A673 (cell line): ENCODE results near the gene MVP. TPM values are rescaled to one million over a fixed set of nuclear protein-coding genes. Genes with fewer than 3 reads are reported as not detected.

ENCODE experiments used
- BruUV-seq: library from RNA; stranded (reverse); fragments of 400-500 nt; replicated peaks from 2 replicates; lab custom pipeline; 2021; lab: Mats Ljungman, UMichigan
- CTCF ChIA-PET: fragments of 300-600 bp; sonication (Branson Sonifier 250); formaldehyde crosslinking; loops from one replicate; lab custom pipeline; 2022; ENCODE audit warnings: antibody characterized with exemption; lab: Charles Lee
- POLR2A ChIA-PET: fragments of 300-600 bp; sonication (Branson Sonifier 250); formaldehyde crosslinking; loops from one replicate; lab custom pipeline; 2022; ENCODE audit warnings: antibody characterized with exemption; ENCODE audit not compliant: low non-redundant PET; lab: Charles Lee
- DNase-seq: peaks from one replicate; pipeline ENCODE4 v3.0.0-alpha.2; 2015; ENCODE audit warnings: low spot score
- H3K27ac ChIP-seq: fragments of 200-600 bp; sonication (generic); 2 replicates; pipeline ENCODE4 v1.5.1; 2016; ENCODE audit warnings: mixed run types, low read depth, mild to moderate bottlenecking, mixed read lengths, antibody characterized with exemption, low read length; ENCODE audit not compliant: poor library complexity, severe bottlenecking
- H3K27me3 ChIP-seq: fragments of 200-600 bp; sonication (generic); replicated peaks from 2 replicates; pipeline ENCODE4 v1.6.1; 2017; ENCODE audit warnings: mixed run types, low read depth, mild to moderate bottlenecking, mixed read lengths, antibody characterized with exemption, low read length; ENCODE audit not compliant: insufficient read depth, poor library complexity
- H3K36me3 ChIP-seq: fragments of 200-600 bp; sonication (generic); 2 replicates; pipeline ENCODE4 v1.6.1; 2016; ENCODE audit warnings: mixed run types, mild to moderate bottlenecking, mixed read lengths, antibody characterized with exemption, low read length; ENCODE audit not compliant: insufficient read depth, poor library complexity, severe bottlenecking
- H3K4me1 ChIP-seq: fragments of 200-600 bp; sonication (generic); 2 replicates; pipeline ENCODE4 v1.6.1; 2017; ENCODE audit warnings: mixed run types, mild to moderate bottlenecking, mixed read lengths, antibody characterized with exemption, low read length; ENCODE audit not compliant: insufficient read depth, poor library complexity, severe bottlenecking
- H3K4me3 ChIP-seq: fragments of 200-600 bp; sonication (generic); 2 replicates; pipeline ENCODE4 v1.5.1; 2016; ENCODE audit warnings: low read depth, mixed run types, mild to moderate bottlenecking, mixed read lengths, low read length; ENCODE audit not compliant: poor library complexity, severe bottlenecking
- H3K9me3 ChIP-seq: fragments of 200-600 bp; sonication (generic); 2 replicates; pipeline ENCODE4 v1.6.1; 2016; ENCODE audit warnings: mixed run types, low read depth, mild to moderate bottlenecking, mixed read lengths, antibody characterized with exemption, low read length; ENCODE audit not compliant: poor library complexity, severe bottlenecking
- EZH2 ChIP-seq: fragments of 200-600 bp; sonication (generic); IDR thresholded peaks from 2 replicates; pipeline ENCODE4 v1.6.1; 2017; ENCODE audit warnings: borderline replicate concordance, low read depth, mild to moderate bottlenecking, mixed read lengths, antibody characterized with exemption, low read length; ENCODE audit not compliant: poor library complexity, severe bottlenecking
- intact Hi-C: fragments of 100-400 bp; cut with micrococcal nuclease; formaldehyde crosslinking; loops from one replicate; pipeline ENCODE4 v1.10.0; 2022; ENCODE audit not compliant: unreplicated experiment
- total RNA-seq: library from RNA; stranded (reverse); gene quantifications from 2 replicates; pipeline ENCODE4 v1.2.3, GENCODE V29; 2021
- TF ChIP-seq, protein P1 (sequence below): fragments of 300-800, 200-600 bp; sonication (generic); conservative IDR thresholded peaks from 2 replicates; pipeline ENCODE4 v1.5.1; 2017; ENCODE audit warnings: low read depth, mild to moderate bottlenecking, antibody characterized with exemption, low read length, moderate library complexity, mixed read lengths

The MVP gene
- total RNA-seq, 1 experiment from 2014 or later: 5.6 TPM

DNA sequence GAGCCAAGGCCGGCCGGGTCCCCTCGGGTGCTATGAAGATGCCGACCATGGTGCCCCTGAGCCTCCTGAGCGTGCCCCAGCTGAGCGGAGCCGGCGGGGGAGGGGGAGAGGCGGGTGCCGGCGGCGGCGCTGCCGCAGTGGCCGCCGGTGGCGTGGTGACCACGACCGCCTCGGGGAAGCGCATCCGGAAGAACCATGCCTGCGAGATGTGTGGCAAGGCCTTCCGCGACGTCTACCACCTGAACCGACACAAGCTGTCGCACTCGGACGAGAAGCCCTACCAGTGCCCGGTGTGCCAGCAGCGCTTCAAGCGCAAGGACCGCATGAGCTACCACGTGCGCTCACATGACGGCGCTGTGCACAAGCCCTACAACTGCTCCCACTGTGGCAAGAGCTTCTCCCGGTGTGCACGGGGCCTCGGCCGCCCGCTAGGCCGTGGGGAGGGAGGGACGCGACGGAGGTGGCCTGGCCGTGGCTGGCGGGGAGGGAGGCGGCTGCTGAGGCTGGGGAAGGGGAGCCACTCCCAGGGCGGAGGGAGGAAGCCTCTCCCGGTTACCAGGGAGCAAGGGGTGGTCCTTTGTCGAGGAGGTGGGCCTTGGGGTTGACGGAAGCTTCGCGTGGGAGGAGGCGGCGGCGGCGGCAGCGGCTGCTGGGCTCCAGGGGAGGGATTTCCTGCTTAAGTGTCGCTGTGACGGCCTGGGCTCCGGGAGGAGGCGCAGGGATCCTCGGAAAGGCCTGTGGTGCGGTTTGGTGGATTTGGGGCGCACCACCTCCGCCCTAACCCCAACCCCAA is 12.6 kb upstream of the MVP start:
- POLR2A ChIA-PET: interaction anchor here (0.6 kb wide), 1 partner anchor 225 kb away, joined by 17 read pairs; no protein-coding TSS in a partner anchor

DNA sequence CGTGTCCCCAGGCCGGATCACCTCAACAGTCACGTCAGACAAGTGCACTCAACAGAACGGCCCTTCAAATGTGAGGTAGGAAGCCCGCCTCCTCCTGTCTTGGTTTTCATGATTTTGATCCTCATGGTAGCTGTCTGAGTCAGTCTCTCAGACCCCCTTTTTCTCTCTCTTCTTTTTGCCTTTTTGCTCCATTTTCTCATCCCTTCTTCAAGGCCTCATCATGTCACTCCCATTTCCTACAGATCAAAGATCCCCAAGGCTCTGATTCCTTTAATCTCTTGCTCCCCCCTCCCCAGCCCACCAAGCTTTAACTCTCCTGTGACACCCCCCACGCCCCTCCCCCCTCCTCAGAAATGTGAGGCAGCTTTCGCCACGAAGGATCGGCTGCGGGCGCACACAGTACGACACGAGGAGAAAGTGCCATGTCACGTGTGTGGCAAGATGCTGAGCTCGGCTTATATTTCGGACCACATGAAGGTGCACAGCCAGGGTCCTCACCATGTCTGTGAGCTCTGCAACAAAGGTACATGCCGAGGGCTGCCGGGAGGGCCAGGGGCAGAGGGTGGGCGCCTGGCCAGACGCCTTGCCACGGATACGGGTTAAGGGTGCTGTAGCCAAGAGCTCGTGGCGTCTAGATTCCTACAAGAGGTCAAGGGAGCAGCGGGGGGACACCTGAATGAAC is 11.9 kb upstream of the MVP start:
- Histone ChIP-seq H3K4me3 (peak overlapping the region; percentile 58), H3K27me3 (no peaks in the 10 kb centered on the region), H3K36me3 (peaks cover 37% of the 10 kb centered on the region), H3K4me1 (peaks cover 40% of the 10 kb centered on the region), H3K9me3 (no peaks in the 10 kb centered on the region), H3K27ac (peak overlapping the region; percentile 95)
- ChIA-PET POLR2A (no interaction called here), CTCF (interaction anchor here (0.9 to 2.8 kb wide), 3 partner anchors 7 to 40 kb away, joined by 3 to 22 read pairs (median 9); partner anchors contain the start of genes KIF22 and PAGR1)
- intact Hi-C loops: loop anchor here (2.0 kb wide), 1 partner anchor 212 kb away; no protein-coding TSS in a partner anchor
- BruUV-seq: no TSS peak
- no peak for DNase-seq
- no peak for TF ChIP-seq EZH2
- TF ChIP-seq, protein P1, sequence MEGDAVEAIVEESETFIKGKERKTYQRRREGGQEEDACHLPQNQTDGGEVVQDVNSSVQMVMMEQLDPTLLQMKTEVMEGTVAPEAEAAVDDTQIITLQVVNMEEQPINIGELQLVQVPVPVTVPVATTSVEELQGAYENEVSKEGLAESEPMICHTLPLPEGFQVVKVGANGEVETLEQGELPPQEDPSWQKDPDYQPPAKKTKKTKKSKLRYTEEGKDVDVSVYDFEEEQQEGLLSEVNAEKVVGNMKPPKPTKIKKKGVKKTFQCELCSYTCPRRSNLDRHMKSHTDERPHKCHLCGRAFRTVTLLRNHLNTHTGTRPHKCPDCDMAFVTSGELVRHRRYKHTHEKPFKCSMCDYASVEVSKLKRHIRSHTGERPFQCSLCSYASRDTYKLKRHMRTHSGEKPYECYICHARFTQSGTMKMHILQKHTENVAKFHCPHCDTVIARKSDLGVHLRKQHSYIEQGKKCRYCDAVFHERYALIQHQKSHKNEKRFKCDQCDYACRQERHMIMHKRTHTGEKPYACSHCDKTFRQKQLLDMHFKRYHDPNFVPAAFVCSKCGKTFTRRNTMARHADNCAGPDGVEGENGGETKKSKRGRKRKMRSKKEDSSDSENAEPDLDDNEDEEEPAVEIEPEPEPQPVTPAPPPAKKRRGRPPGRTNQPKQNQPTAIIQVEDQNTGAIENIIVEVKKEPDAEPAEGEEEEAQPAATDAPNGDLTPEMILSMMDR: no peak

More for the DNA sequence above, 12.6 kb upstream of the MVP start:
- BruUV-seq: TSS peak; percentile 26
- Histone ChIP-seq H3K27me3 (no peaks in the 10 kb centered on the region), H3K9me3 (no peaks in the 10 kb centered on the region), H3K36me3 (peaks cover 44% of the 10 kb centered on the region), H3K27ac (peak overlapping the region; percentile 95), H3K4me3 (peak overlapping the region; percentile 58), H3K4me1 (peaks cover 37% of the 10 kb centered on the region)
- CTCF ChIA-PET: interaction anchor here (0.5 to 2.8 kb wide), 5 partner anchors 8 to 212 kb away, joined by 3 to 22 read pairs (median 3); partner anchors contain the start of genes KIF22 and PAGR1
- TF ChIP-seq, protein P1: peak; percentile 53
- no peak for TF ChIP-seq EZH2
- intact Hi-C loops: loop anchor here (2.0 kb wide), 1 partner anchor 213 kb away; no protein-coding TSS in a partner anchor
- peak; percentile 98 for DNase-seq

DNA sequence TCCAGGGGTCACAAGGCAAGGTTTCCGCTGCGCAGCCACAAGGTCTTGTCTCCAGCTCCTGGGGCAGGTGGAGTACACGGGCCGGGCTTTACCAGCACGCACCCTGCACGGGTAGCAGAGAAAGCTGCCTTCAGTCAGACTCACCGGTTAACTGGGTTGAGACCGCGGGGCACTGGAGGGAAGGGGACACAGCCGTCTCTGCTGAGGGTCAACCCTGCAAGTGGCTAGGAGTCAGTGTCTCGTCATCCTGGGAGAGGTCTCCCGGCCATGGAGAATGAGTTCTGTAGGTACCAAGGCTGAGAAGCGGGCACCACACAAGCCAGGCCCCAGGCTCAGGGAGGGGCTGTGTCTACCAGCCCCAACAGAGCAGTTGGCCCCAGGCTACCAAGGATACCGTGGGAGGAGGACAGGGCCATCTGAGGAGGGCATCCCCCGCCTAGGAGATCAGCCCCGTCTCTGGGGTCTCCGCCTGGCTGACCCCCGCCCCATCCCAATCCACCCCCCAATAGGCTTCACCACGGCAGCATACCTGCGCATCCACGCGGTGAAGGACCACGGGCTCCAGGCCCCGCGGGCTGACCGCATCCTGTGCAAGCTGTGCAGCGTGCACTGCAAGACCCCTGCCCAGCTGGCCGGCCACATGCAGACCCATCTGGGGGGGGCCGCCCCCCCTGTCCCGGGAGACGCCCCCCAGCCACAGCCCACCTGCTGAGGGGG is 11.1 kb upstream of the MVP start:
- CTCF ChIA-PET: no interaction called here
- Histone ChIP-seq H3K9me3 (no peaks in the 10 kb centered on the region), H3K4me3 (peak overlapping the region; percentile 58), H3K27ac (peak overlapping the region; percentile 95), H3K27me3 (no peaks in the 10 kb centered on the region), H3K4me1 (peaks cover 47% of the 10 kb centered on the region), H3K36me3 (peaks cover 28% of the 10 kb centered on the region)
- intact Hi-C loops: loop anchor here (2.0 kb wide), 1 partner anchor 212 kb away; no protein-coding TSS in a partner anchor
- no peak for TF ChIP-seq EZH2
- TF ChIP-seq, protein P1: no peak
- POLR2A ChIA-PET: no interaction called here
- no TSS peak for BruUV-seq
- DNase-seq: no peak
